ENCODE data around the gene TESK2. TPM values are rescaled to one million over a fixed set of nuclear protein-coding genes. Genes with fewer than 3 reads are reported as not detected.
"Not testable (repeated sequence)": the region's sequence is repeated elsewhere in the genome, so short reads cannot be mapped to it uniquely, and the experiment has no call there.

TESK2 gene
- total RNA-seq, 3 donors from 2014 or later = 2.0 to 2.5 (median 2.3) TPM

- no peaks in the 10 kb centered on the region for H3K9me3 Mint-ChIP-seq
- H3K4me1 Mint-ChIP-seq (ENCODE audit: low read depth) = peaks cover 8% of the 10 kb centered on the region
- peaks cover 2% of the 10 kb centered on the region for H3K36me3 Mint-ChIP-seq (ENCODE audit: insufficient read depth)
- ATAC-seq = no peak
- H3K27me3 Mint-ChIP-seq (ENCODE audit: low read depth) = no peaks in the 10 kb centered on the region
- H3K4me3 Mint-ChIP-seq = no peak overlapping the region
- DNase-seq = no peak
Measured at GRCh38 chr1:45373573-45373972, 117.4 kb downstream of the TESK2 start.

GRCh38 chr1:45370575-45370974, 120.4 kb downstream of the TESK2 start:
- ATAC-seq (no peak), DNase-seq (no peak)
- H3K9me3 Mint-ChIP-seq = no peaks in the 10 kb centered on the region
- no peaks in the 10 kb centered on the region for H3K27me3 Mint-ChIP-seq (ENCODE audit: low read depth)
- H3K4me3 Mint-ChIP-seq = no peak overlapping the region
- H3K4me1 Mint-ChIP-seq (ENCODE audit: low read depth) = peaks cover 8% of the 10 kb centered on the region
- H3K36me3 Mint-ChIP-seq (ENCODE audit: insufficient read depth) = peaks cover 2% of the 10 kb centered on the region

- DNase-seq = no peak
- no peaks in the 10 kb centered on the region for H3K36me3 Mint-ChIP-seq (ENCODE audit: insufficient read depth)
- H3K4me3 Mint-ChIP-seq = no peak overlapping the region
- peaks cover 3% of the 10 kb centered on the region for H3K4me1 Mint-ChIP-seq (ENCODE audit: low read depth)
- no peaks in the 10 kb centered on the region for H3K9me3 Mint-ChIP-seq
- ATAC-seq = no peak
- H3K27me3 Mint-ChIP-seq (ENCODE audit: low read depth) = no peaks in the 10 kb centered on the region
Measured at GRCh38 chr1:45365051-45365450, 125.9 kb downstream of the TESK2 start.

- peaks cover 6% of the 10 kb centered on the region for H3K4me1 Mint-ChIP-seq (ENCODE audit: low read depth)
- H3K9me3 Mint-ChIP-seq = no peaks in the 10 kb centered on the region
- DNase-seq (no peak), ATAC-seq (no peak)
- no peaks in the 10 kb centered on the region for H3K36me3 Mint-ChIP-seq (ENCODE audit: insufficient read depth)
- no peaks in the 10 kb centered on the region for H3K27me3 Mint-ChIP-seq (ENCODE audit: low read depth)
- H3K4me3 Mint-ChIP-seq = no peak overlapping the region
Measured at GRCh38 chr1:45364294-45364693, 126.7 kb downstream of the TESK2 start.

GRCh38 chr1:45360981-45361380, 130.0 kb downstream of the TESK2 start:
- not testable (repeated sequence) for DNase-seq; H3K4me1 Mint-ChIP-seq (ENCODE audit: low read depth); H3K27me3 Mint-ChIP-seq (ENCODE audit: low read depth); H3K4me3 Mint-ChIP-seq; H3K9me3 Mint-ChIP-seq; ATAC-seq; H3K36me3 Mint-ChIP-seq (ENCODE audit: insufficient read depth)

- H3K9me3 Mint-ChIP-seq = no peaks in the 10 kb centered on the region
- ATAC-seq (peak in 1 of 2 donors; percentile 48), DNase-seq (peak; percentile 38)
- H3K4me1 Mint-ChIP-seq (ENCODE audit: low read depth) = peaks cover 6% of the 10 kb centered on the region
- peaks cover 5% of the 10 kb centered on the region for H3K36me3 Mint-ChIP-seq (ENCODE audit: insufficient read depth)
- H3K27me3 Mint-ChIP-seq (ENCODE audit: low read depth) = no peaks in the 10 kb centered on the region
- no peak overlapping the region for H3K4me3 Mint-ChIP-seq
Measured at GRCh38 chr1:45359882-45360513, 131.0 kb downstream of the TESK2 start.

- H3K4me1 Mint-ChIP-seq (ENCODE audit: low read depth) = peaks cover 6% of the 10 kb centered on the region
- ATAC-seq = no peak
- H3K4me3 Mint-ChIP-seq = no peak overlapping the region
- DNase-seq = no peak
- H3K9me3 Mint-ChIP-seq = no peaks in the 10 kb centered on the region
- no peaks in the 10 kb centered on the region for H3K27me3 Mint-ChIP-seq (ENCODE audit: low read depth)
- H3K36me3 Mint-ChIP-seq (ENCODE audit: insufficient read depth) = peaks cover 5% of the 10 kb centered on the region
Measured at GRCh38 chr1:45356186-45356585, 134.8 kb downstream of the TESK2 start.

GRCh38 chr1:45355683-45356082, 135.3 kb downstream of the TESK2 start:
- Mint-ChIP-seq H3K4me1 (ENCODE audit: low read depth) (peaks cover 6% of the 10 kb centered on the region), H3K9me3 (no peaks in the 10 kb centered on the region), H3K27me3 (ENCODE audit: low read depth) (no peaks in the 10 kb centered on the region), H3K4me3 (no peak overlapping the region), H3K36me3 (ENCODE audit: insufficient read depth) (peaks cover 5% of the 10 kb centered on the region)
- ATAC-seq (no peak), DNase-seq (no peak)

- peaks cover under 1% of the 10 kb centered on the region for H3K4me1 Mint-ChIP-seq (ENCODE audit: low read depth)
- no peak overlapping the region for H3K4me3 Mint-ChIP-seq
- H3K9me3 Mint-ChIP-seq = no peaks in the 10 kb centered on the region
- DNase-seq (no peak), ATAC-seq (no peak)
- H3K27me3 Mint-ChIP-seq (ENCODE audit: low read depth) = no peaks in the 10 kb centered on the region
- H3K36me3 Mint-ChIP-seq (ENCODE audit: insufficient read depth) = peaks cover 5% of the 10 kb centered on the region
Measured at GRCh38 chr1:45354838-45355237, 136.1 kb downstream of the TESK2 start.

GRCh38 chr1:45353685-45354084, 137.3 kb downstream of the TESK2 start:
- no peak for DNase-seq
- Mint-ChIP-seq H3K9me3 (no peaks in the 10 kb centered on the region), H3K4me3 (no peak overlapping the region), H3K27me3 (ENCODE audit: low read depth) (no peaks in the 10 kb centered on the region), H3K4me1 (ENCODE audit: low read depth) (no peaks in the 10 kb centered on the region), H3K36me3 (ENCODE audit: insufficient read depth) (peaks cover 5% of the 10 kb centered on the region)
- ATAC-seq = no peak

GRCh38 chr1:45351508-45351907, 139.5 kb downstream of the TESK2 start:
- Mint-ChIP-seq H3K4me3 (no peak overlapping the region), H3K4me1 (ENCODE audit: low read depth) (no peaks in the 10 kb centered on the region), H3K36me3 (ENCODE audit: insufficient read depth) (peaks cover 5% of the 10 kb centered on the region), H3K27me3 (ENCODE audit: low read depth) (no peaks in the 10 kb centered on the region), H3K9me3 (no peaks in the 10 kb centered on the region)
- ATAC-seq = no peak
- DNase-seq = no peak

- no peaks in the 10 kb centered on the region for H3K4me1 Mint-ChIP-seq (ENCODE audit: low read depth)
- peaks cover 7% of the 10 kb centered on the region for H3K36me3 Mint-ChIP-seq (ENCODE audit: insufficient read depth)
- DNase-seq (no peak), ATAC-seq (no peak)
- H3K4me3 Mint-ChIP-seq = no peak overlapping the region
- H3K27me3 Mint-ChIP-seq (ENCODE audit: low read depth) = no peaks in the 10 kb centered on the region
- no peaks in the 10 kb centered on the region for H3K9me3 Mint-ChIP-seq
Measured at GRCh38 chr1:45348966-45349677, 141.8 kb downstream of the TESK2 start.

- H3K27me3 Mint-ChIP-seq (ENCODE audit: low read depth) = no peaks in the 10 kb centered on the region
- no peak overlapping the region for H3K4me3 Mint-ChIP-seq
- no peaks in the 10 kb centered on the region for H3K4me1 Mint-ChIP-seq (ENCODE audit: low read depth)
- ATAC-seq = no peak
- no peaks in the 10 kb centered on the region for H3K9me3 Mint-ChIP-seq
- H3K36me3 Mint-ChIP-seq (ENCODE audit: insufficient read depth) = peaks cover 7% of the 10 kb centered on the region
- no peak for DNase-seq
Measured at GRCh38 chr1:45348609-45348965, 142.4 kb downstream of the TESK2 start.

- Mint-ChIP-seq H3K4me3 (no peak overlapping the region), H3K36me3 (ENCODE audit: insufficient read depth) (peaks cover 7% of the 10 kb centered on the region), H3K27me3 (ENCODE audit: low read depth) (no peaks in the 10 kb centered on the region), H3K4me1 (ENCODE audit: low read depth) (peaks cover 1% of the 10 kb centered on the region), H3K9me3 (no peaks in the 10 kb centered on the region)
- ATAC-seq (no peak), DNase-seq (no peak)
Measured at GRCh38 chr1:45348020-45348419, 142.9 kb downstream of the TESK2 start.

- DNase-seq (no peak), ATAC-seq (no peak)
- Mint-ChIP-seq H3K27me3 (ENCODE audit: low read depth) (no peaks in the 10 kb centered on the region), H3K4me1 (ENCODE audit: low read depth) (peaks cover 13% of the 10 kb centered on the region), H3K4me3 (no peak overlapping the region), H3K9me3 (no peaks in the 10 kb centered on the region), H3K36me3 (ENCODE audit: insufficient read depth) (peaks cover 19% of the 10 kb centered on the region)
Measured at GRCh38 chr1:45346473-45346872, 144.5 kb downstream of the TESK2 start.

All from activated T-cell treated with anti-CD3 and anti-CD28 coated beads, Interleukin-2, amount 50 U/mL, for 4 hours (primary cell).